Germinal center (tissue), 1 donor: Measurements from ENCODE around the gene BCAS3.

Source experiments
- DNase-seq: peaks from one replicate; pipeline ENCODE4 v3.0.0; 2012; ENCODE audit warnings: mixed read lengths, low spot score

Gene BCAS3

DNA sequence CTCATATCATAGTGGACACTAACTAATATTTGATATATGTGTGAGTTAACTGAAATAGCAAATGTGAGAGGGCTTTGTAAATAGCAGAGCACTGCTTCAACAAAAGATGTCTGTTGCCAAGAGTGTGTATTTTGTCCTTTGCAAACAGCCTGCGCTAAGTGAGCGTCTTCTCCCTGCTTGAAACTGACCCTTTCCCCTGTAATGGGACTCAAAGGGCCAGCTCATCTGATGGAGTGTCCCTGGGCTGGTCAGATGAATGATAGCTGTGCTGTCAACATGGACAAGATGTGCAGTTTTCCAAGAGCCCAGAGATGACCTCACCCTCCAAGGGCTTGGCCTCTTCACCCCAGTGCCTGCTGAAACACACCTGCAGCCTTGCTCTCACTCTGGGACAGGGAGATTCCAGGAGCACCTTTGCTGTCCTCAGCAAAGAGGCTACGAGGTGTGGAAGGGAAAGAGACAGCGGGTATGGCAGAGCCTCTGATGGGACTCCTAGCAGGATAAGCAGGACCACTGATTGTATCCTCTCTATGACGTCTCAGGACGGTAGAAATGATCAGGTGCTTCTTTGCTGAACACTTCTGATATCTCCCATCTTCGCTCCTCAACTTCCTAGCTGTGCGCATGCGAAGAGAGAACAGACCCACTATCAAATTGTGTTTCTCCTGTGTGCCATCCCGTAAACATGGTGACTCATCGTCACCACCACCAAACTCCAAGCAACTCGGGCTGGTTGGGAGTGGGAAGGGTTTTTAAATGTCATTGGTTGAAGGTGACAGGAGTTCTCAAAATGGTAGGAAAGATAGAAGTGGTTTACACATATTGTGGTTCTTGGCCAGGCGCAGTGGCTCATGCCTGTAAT lies 686.2 kb downstream of the BCAS3 start:
- DNase-seq: no peak

DNA sequence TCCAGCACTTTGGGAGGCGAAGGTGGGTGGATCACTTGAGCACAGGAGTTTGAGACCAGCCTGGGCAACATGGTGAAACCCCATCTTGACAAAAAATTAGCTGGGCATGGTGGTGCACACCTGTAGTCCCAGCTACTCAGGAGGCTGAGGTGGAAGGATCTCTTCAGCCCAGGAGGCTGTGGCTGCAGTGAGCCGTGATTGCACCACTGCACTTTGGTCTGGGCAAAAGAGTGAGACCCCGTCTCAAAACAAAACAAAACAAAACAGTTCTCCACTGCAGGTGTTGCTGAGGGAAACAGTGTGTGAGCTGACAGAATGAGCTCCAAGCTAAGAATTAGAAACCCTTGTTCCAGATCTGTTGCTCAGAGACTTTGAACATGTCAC lies 686.8 kb downstream of the BCAS3 start:
- DNase-seq: no peak

- DNase-seq: no peak
These were observed 688.5 kb downstream of the BCAS3 start for GRCh38 chr17:61366076-61366714.

- DNase-seq: no peak
These were observed 689.2 kb downstream of the BCAS3 start for GRCh38 chr17:61366715-61367413.

GRCh38 chr17:61368049-61368831 lies 690.6 kb downstream of the BCAS3 start:
- no peak for DNase-seq

DNA sequence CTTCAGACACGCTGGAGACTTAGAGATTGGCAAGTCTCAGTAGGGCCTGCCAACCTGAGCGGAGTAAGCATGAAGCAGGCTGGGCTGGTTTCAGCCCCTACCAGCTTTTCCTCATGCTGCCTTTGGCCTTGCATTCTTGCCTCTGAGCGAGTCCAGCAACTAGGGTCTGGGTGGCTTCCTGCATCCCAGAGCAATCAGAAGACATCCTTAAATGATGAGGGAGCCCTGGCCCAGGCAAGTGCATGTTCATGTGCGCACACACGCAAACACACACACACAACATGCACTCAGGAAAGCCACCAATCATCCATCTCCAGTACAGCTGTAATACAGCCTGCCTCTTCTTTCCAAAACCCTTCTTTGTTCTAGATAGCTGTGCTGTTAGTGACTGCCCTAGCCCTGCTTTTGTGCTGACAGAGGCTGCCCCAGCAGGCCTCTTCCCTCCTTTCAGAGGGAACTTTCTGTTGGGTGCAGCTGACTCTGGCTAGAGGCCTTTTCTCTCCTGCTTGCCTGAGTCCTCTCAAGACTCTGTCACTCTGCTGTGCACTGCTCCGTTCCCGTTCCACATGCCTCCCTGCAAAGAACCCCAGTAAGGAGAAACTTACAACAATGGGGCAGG lies 691.3 kb downstream of the BCAS3 start:
- no peak for DNase-seq

DNA sequence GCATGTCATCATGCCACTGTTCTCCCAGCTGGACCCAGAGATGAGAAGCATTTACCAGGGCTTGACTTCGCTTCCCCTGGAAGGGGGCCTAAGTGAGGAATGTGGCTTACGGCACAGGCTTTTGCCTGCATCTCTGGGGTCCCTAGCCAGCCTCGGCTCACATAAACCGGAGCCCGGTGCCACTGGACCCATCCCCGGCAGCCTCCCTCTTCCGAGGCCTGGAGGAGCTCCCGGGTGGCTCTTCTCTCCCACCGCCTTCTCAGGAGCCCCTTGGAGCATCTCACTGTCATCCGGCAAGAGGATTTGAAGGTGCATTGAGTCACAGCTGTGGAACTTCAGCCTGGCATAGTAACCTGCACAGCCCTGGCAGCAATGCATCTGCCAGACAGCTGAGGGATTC lies 692.1 kb downstream of the BCAS3 start:
- no peak for DNase-seq

DNA sequence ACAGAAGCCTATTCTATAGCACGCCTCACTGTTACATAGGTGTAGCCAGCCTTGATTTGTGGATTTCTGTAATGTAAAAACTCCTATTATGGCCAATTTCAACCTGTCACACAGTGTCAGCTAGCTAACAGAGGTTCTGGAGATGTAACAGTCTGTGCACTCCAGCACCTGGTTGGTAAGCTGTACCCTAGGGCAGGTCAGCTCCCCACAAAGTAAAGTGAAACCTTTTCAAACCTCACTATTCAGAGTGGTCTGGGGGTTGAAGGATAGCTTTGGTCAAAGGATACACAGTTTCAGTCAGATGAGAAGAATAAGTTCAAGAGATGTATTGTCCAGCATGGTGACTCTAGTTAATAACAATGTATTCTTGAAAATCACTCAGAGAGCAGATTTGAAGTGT lies 693.5 kb downstream of the BCAS3 start:
- DNase-seq: no peak

GRCh38 chr17:61371606-61372005 lies 694.0 kb downstream of the BCAS3 start:
- DNase-seq: no peak

- DNase-seq: no peak
These were observed 694.8 kb downstream of the BCAS3 start for GRCh38 chr17:61372436-61372835.

- no peak for DNase-seq
These were observed 699.5 kb downstream of the BCAS3 start for GRCh38 chr17:61376931-61377838.

DNA sequence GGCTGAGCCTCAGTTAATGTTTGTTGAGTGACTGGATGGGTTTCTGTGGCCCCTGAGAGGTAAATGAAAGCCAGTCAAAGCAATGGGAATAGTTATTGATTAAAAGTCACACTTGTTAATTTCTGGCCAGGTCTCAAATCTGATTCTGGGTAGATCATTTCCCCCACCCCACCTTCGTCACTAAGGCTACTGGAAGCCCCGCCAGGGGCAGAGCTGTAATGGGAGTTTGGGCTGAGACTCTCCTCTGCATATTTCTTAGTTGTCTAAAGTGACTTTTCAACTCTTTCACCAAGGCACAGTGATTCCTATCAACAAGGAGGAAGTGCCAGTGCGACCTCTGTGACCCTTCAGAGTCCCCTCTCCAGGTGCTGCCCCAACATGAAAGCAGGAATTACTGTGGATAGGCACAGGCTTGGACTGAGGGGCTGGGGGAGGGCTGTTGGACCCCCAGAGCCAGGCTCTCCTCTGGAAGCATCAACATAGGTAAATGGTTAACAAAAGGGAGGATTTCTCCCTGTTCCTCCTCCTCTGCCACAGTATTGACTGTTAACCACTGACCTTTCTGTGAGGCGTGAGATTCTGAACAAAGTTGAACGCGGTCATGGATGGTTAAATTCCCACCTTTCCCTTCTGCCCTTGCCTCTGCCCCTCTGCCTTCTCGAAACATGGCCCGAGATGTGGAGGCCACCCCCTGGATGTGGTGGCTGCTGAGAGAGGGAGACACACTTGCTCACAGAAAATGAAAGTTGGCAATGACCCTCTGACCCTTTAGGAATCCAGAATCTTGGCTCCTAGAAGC lies 701.2 kb downstream of the BCAS3 start:
- DNase-seq: no peak

DNA sequence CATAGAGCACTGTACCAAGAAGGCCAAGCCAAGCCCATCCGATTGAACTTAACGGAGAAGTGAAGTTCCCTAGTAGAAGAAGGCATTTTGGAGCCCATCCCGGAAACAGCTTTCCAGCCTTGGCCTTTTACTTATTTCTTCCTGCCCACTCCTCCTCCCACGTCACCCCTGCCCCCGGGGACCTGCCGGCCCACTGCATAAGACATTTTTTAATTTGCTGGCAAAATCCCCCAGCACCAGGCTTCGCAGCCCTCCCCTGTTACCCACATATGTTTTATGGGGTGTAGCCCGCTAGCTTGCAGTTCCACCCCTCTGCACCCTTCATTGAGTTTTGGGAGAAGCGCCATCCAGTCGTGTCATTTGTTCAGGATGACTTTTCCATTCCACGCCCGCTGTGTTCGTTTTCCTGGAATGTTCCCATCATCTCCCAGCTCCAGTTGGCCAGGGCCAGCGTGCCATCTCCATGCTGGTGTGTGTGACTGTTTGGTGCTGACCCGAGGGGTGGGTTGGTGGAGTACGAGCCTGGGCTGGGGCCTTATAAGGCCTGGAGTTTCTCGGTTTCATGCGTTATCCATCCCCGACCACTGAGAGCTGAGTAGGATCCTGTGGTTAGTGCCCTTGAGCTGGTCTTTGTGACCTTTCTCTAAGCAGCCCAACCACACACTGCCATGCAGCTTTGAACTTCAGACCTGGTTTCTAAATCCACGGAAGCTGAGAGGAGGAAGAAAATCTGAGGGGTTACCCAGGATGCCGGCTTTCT lies 702.0 kb downstream of the BCAS3 start:
- no peak for DNase-seq

GRCh38 chr17:61380217-61380835 lies 702.7 kb downstream of the BCAS3 start:
- DNase-seq: no peak

- no peak for DNase-seq
These were observed 703.3 kb downstream of the BCAS3 start for GRCh38 chr17:61380836-61381525.

- DNase-seq: no peak
These were observed 703.9 kb downstream of the BCAS3 start for GRCh38 chr17:61381537-61381936.

GRCh38 chr17:61382796-61383688 lies 705.4 kb downstream of the BCAS3 start:
- DNase-seq: no peak
